Measurements from ENCODE around the gene KRTAP6-2.

Gene KRTAP6-2

DNA sequence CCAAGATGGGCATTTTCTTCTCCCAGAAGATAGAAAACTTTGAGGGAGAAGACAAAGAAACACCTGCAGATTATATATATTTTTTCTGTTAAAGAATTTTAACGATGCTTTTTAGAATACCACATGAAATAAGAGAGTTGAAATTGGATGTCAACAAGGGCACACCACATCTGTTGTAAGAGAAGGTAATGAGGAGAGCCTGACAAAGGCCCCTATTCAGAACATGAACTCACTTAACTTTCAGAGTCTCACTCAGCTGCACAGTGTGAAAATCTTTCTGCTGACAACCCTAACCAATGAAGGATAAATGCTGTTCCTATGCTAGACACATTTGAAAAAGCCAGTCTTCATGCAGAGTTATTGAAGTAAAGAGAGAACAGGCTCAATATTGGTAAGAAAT is 15.8 kb downstream of the KRTAP6-2 start:
- TF ChIP-seq POLR2A (IDR thresholded peaks at IDR 0.05; ENCODE audit: low read depth, low read length) (no peak), POLR2AphosphoS5 (IDR thresholded peaks at IDR 0.05; ENCODE audit: low read depth, low read length) (no peak), POU2F2 (IDR thresholded peaks at IDR 0.05; ENCODE audit: low read depth, low read length) (no peak), TAF1 (IDR thresholded peaks at IDR 0.05; ENCODE audit: low read depth, low read length) (no peak), PAX5 (IDR thresholded peaks at IDR 0.05; ENCODE audit: insufficient read depth, low read length, severe bottlenecking) (no peak), SPI1 (IDR thresholded peaks at IDR 0.05; ENCODE audit: low read depth, low read length) (no peak)
- no peak for DNase-seq (ENCODE audit: insufficient read length, low spot score)
- FAIRE-seq: no peak

DNA sequence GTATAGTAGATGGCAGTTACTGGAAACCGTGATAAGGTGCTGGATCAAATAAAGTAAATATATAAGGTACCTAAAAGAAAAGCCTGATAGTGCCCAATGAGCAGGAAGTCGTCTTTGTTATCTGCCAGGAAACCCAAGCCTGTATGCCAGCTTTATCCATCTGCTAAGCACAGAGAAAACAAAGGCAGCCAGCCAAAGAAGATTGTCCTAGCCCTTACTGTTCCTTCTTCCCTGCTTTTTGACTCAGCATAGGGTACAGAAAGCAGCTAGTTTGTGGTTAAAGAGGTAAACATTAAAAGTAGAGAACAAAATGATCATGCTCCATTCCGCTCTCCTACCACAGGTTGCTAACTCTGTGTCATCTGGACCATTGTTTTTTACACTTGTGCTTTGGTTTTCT is 18.6 kb downstream of the KRTAP6-2 start:
- DNase-seq (ENCODE audit: insufficient read length, low spot score) (no peak), FAIRE-seq (no peak)
- TF ChIP-seq POU2F2 (IDR thresholded peaks at IDR 0.05; ENCODE audit: low read depth, low read length) (no peak), POLR2AphosphoS5 (IDR thresholded peaks at IDR 0.05; ENCODE audit: low read depth, low read length) (no peak), TAF1 (IDR thresholded peaks at IDR 0.05; ENCODE audit: low read depth, low read length) (no peak), SPI1 (IDR thresholded peaks at IDR 0.05; ENCODE audit: low read depth, low read length) (no peak), POLR2A (IDR thresholded peaks at IDR 0.05; ENCODE audit: low read depth, low read length) (no peak), PAX5 (IDR thresholded peaks at IDR 0.05; ENCODE audit: insufficient read depth, low read length, severe bottlenecking) (no peak)

DNA sequence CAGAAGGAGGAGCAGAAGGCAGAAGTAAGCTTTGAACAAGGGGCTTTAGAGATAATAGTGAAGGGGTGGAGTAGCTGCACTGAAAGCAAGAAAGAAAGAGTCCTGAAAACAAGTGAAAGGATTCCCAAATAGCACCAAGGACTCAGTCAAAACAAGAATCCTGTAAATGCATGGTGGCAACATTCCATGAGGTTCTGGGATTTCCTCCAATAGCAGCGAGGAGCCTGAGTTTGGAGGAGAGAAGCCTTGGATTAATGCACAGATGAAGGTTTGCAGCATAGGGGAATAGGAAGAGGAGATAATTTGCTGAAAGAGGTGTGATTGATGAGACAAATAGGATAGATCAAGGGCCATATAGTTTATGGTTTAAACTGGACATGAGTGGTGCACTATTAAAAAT is 19.4 kb downstream of the KRTAP6-2 start:
- DNase-seq (ENCODE audit: insufficient read length, low spot score): no peak
- TF ChIP-seq POLR2AphosphoS5 (IDR thresholded peaks at IDR 0.05; ENCODE audit: low read depth, low read length) (no peak), POU2F2 (IDR thresholded peaks at IDR 0.05; ENCODE audit: low read depth, low read length) (no peak), TAF1 (IDR thresholded peaks at IDR 0.05; ENCODE audit: low read depth, low read length) (no peak), PAX5 (IDR thresholded peaks at IDR 0.05; ENCODE audit: insufficient read depth, low read length, severe bottlenecking) (no peak), SPI1 (IDR thresholded peaks at IDR 0.05; ENCODE audit: low read depth, low read length) (no peak), POLR2A (IDR thresholded peaks at IDR 0.05; ENCODE audit: low read depth, low read length) (no peak)
- no peak for FAIRE-seq

DNA sequence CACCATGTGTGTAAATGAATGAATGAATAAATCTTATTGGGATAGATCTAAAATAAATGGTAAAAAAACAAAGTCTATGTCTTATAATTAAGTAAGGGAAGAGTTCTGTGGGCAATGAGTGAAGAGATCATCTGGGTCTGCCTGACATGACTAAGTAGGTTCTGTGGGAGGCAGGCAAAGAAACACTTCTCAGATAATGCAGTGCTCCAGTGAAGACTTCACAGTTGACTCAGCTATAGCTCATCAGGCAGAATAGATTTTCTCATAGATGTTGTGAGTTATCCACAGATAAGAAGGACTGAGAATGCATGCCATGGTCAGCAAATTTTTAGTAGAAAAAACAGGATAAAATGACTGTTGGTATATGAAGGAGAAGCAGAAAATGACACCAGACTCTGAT is 20.9 kb downstream of the KRTAP6-2 start:
- no peak for DNase-seq (ENCODE audit: insufficient read length, low spot score)
- no peak for TF ChIP-seq POU2F2 (IDR thresholded peaks at IDR 0.05; ENCODE audit: low read depth, low read length)
- TF ChIP-seq PAX5 (IDR thresholded peaks at IDR 0.05; ENCODE audit: insufficient read depth, low read length, severe bottlenecking): no peak
- no peak for TF ChIP-seq POLR2A (IDR thresholded peaks at IDR 0.05; ENCODE audit: low read depth, low read length)
- TF ChIP-seq TAF1 (IDR thresholded peaks at IDR 0.05; ENCODE audit: low read depth, low read length): no peak
- no peak for TF ChIP-seq SPI1 (IDR thresholded peaks at IDR 0.05; ENCODE audit: low read depth, low read length)
- TF ChIP-seq POLR2AphosphoS5 (IDR thresholded peaks at IDR 0.05; ENCODE audit: low read depth, low read length): no peak
- no peak for FAIRE-seq

DNA sequence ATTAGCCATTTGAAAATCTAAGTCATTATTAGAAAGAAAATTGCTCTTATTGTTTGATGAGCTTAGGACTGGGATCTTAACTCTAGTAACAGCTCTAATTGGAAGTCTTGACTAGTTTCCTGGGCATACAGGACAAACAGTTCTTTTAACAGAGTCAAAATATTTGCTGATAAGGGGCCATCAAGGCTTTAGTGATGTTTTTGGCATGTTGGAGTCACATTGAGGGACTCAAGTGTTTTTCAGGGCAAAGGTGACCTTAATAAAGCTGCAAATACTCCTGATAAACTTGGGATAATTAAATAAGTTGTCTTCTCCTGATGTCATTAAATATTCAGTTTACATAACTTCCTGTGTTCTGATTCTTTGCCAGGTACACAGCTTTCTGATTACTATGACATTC is 31.1 kb downstream of the KRTAP6-2 start:
- TF ChIP-seq POU2F2 (IDR thresholded peaks at IDR 0.05; ENCODE audit: low read depth, low read length) (no peak), POLR2AphosphoS5 (IDR thresholded peaks at IDR 0.05; ENCODE audit: low read depth, low read length) (no peak), SPI1 (IDR thresholded peaks at IDR 0.05; ENCODE audit: low read depth, low read length) (no peak), POLR2A (IDR thresholded peaks at IDR 0.05; ENCODE audit: low read depth, low read length) (no peak), TAF1 (IDR thresholded peaks at IDR 0.05; ENCODE audit: low read depth, low read length) (no peak), PAX5 (IDR thresholded peaks at IDR 0.05; ENCODE audit: insufficient read depth, low read length, severe bottlenecking) (no peak)
- no peak for FAIRE-seq

DNA sequence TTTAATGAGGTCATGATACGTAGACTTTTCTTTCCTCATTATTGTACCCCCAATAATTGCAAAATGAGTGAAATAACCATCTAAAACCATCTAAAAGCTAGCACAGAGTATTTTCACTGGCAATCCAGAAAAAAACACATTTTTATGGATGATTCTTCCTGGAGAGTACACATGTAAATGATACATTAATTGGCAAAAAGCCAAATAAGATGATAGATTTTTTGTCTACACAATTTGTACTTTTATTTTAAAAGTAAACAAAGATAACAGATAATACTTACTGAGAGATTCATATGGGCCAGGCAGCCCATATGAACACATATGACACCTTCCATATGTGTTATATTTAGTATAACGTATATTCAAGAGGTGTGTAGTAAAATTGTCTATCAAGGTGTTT is 35.1 kb downstream of the KRTAP6-2 start:
- DNase-seq (ENCODE audit: insufficient read length, low spot score) (no peak), FAIRE-seq (no peak)
- TF ChIP-seq POU2F2 (IDR thresholded peaks at IDR 0.05; ENCODE audit: low read depth, low read length) (no peak), PAX5 (IDR thresholded peaks at IDR 0.05; ENCODE audit: insufficient read depth, low read length, severe bottlenecking) (no peak), SPI1 (IDR thresholded peaks at IDR 0.05; ENCODE audit: low read depth, low read length) (no peak)

More for the DNA sequence above, 31.1 kb downstream of the KRTAP6-2 start:
- no peak for DNase-seq (ENCODE audit: insufficient read length, low spot score)

DNA sequence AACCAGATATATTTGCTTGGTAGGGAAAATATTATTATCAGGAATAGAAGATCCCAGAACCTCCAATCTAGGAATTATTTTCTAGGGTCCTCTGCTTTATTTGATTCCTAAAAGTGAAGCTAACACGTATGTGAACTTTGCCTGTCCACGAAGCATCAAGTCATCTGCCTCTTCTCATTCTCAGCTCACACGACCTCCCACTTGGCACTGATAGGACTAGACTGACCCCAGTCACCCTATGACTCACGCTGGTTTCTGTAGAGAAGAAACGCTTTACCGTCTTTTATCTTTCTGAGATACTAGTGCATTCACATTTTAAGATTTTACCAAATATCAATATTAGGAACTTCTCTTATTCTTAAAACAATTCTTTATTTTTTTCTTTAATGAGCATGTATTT is 35.6 kb downstream of the KRTAP6-2 start:
- TF ChIP-seq POU2F2 (IDR thresholded peaks at IDR 0.05; ENCODE audit: low read depth, low read length) (no peak), TAF1 (IDR thresholded peaks at IDR 0.05; ENCODE audit: low read depth, low read length) (no peak), POLR2AphosphoS5 (IDR thresholded peaks at IDR 0.05; ENCODE audit: low read depth, low read length) (no peak), SPI1 (IDR thresholded peaks at IDR 0.05; ENCODE audit: low read depth, low read length) (no peak), PAX5 (IDR thresholded peaks at IDR 0.05; ENCODE audit: insufficient read depth, low read length, severe bottlenecking) (no peak), POLR2A (IDR thresholded peaks at IDR 0.05; ENCODE audit: low read depth, low read length) (no peak)
- no peak for DNase-seq (ENCODE audit: insufficient read length, low spot score)
- no peak for FAIRE-seq

DNA sequence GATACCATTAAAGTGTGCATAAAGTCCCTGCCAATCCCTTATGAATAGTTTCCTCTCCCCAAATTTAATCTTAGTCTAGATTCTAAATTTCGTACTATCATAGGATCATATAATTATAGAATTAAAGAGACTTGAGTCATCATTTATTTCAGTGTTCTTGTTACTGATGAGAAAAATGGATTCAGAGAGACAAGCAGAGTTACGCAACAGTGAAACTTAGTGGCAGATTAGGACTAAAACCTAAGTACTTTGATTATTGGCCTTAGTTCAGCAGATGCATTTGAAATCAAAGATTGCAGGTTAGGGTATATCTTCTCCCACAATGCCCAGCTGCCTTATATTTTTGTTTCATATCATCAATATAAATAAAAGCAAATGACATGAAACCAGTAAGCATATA is 36.7 kb downstream of the KRTAP6-2 start:
- TF ChIP-seq PAX5 (IDR thresholded peaks at IDR 0.05; ENCODE audit: insufficient read depth, low read length, severe bottlenecking): no peak
- no peak for TF ChIP-seq POU2F2 (IDR thresholded peaks at IDR 0.05; ENCODE audit: low read depth, low read length)
- TF ChIP-seq POLR2A (IDR thresholded peaks at IDR 0.05; ENCODE audit: low read depth, low read length): no peak
- no peak for TF ChIP-seq SPI1 (IDR thresholded peaks at IDR 0.05; ENCODE audit: low read depth, low read length)
- no peak for TF ChIP-seq POLR2AphosphoS5 (IDR thresholded peaks at IDR 0.05; ENCODE audit: low read depth, low read length)
- no peak for TF ChIP-seq TAF1 (IDR thresholded peaks at IDR 0.05; ENCODE audit: low read depth, low read length)
- FAIRE-seq: no peak
- no peak for DNase-seq (ENCODE audit: insufficient read length, low spot score)

DNA sequence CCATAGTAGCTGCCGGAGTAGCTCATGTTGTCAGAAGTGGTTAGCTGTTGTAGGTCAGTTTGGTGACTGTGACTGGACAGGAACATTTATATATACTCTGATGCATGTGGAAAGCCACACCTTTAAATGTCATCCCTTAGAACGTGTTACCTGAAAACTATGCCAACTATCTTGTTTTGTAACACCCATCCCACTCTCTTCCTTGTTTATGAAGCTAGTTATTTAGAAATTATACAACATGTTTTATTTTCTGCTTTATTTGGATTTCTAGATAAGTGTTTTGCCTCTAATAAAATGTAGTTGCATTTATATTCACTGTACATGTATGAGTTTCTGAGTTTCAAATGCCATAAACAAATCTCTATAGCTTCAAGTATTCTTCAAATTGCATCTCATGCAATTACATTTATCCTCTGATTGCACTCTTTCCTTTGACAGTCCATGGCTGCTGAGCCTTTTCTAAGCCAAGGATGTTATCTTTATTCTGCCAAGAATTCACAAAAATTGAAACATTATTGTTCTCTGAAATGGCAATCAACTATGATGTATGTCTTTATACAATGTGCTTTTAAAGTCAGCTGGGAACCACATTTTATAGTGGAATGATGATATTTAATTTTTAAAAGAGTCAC is 37.3 kb downstream of the KRTAP6-2 start, which contains the start of gene KRTAP19-7:
KRTAP19-7 (minus strand) TSS at position 51 of the 632 bp plus-strand sequence; CDS start at position 26, 25 bp downstream.
- FAIRE-seq (no peak), DNase-seq (ENCODE audit: insufficient read length, low spot score) (no peak)
- no peak for TF ChIP-seq TAF1 (IDR thresholded peaks at IDR 0.05; ENCODE audit: low read depth, low read length)
- no peak for TF ChIP-seq SPI1 (IDR thresholded peaks at IDR 0.05; ENCODE audit: low read depth, low read length)
- TF ChIP-seq POLR2A (IDR thresholded peaks at IDR 0.05; ENCODE audit: low read depth, low read length): no peak
- TF ChIP-seq POU2F2 (IDR thresholded peaks at IDR 0.05; ENCODE audit: low read depth, low read length): no peak
- no peak for TF ChIP-seq POLR2AphosphoS5 (IDR thresholded peaks at IDR 0.05; ENCODE audit: low read depth, low read length)
- TF ChIP-seq PAX5 (IDR thresholded peaks at IDR 0.05; ENCODE audit: insufficient read depth, low read length, severe bottlenecking): no peak

DNA sequence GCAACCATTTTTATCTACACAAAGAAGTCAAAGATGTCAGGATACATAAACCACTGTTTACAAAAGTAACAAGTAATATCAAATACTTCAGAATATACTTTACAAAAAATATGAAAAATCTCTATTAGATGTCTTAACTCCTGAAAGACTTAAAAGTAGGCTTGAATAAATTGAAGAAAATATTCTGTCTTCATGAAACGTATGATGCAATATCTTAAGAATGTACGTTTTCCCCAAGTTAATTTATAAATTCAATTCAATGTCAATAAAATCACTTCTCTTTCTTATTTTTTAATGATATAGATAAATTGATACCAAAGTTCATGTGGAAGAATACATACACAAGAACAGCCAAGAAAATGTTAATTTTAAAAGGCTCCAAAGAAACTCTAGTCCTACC is 43.6 kb downstream of the KRTAP6-2 start:
- DNase-seq (ENCODE audit: insufficient read length, low spot score): no peak
- FAIRE-seq: no peak
- TF ChIP-seq POLR2AphosphoS5 (IDR thresholded peaks at IDR 0.05; ENCODE audit: low read depth, low read length): no peak
- TF ChIP-seq SPI1 (IDR thresholded peaks at IDR 0.05; ENCODE audit: low read depth, low read length): no peak
- no peak for TF ChIP-seq TAF1 (IDR thresholded peaks at IDR 0.05; ENCODE audit: low read depth, low read length)
- no peak for TF ChIP-seq POLR2A (IDR thresholded peaks at IDR 0.05; ENCODE audit: low read depth, low read length)
